SK-N-SH (cell line): ENCODE results near the gene CCDC141.

Experiments
- CTCF ChIP-seq: fragments of 200-600 bp; sonication (generic); IDR thresholded peaks from 2 replicates; pipeline ENCODE4 v1.6.1; 2017; ENCODE audit warnings: antibody characterized with exemption, mild to moderate bottlenecking, moderate library complexity
- EZH2phosphoT487 ChIP-seq: fragments of 200-600 bp; sonication (generic); IDR thresholded peaks from 2 replicates; pipeline ENCODE4 v1.6.1; 2017; ENCODE audit warnings: low read depth, mixed run types, mild to moderate bottlenecking, antibody characterized with exemption, moderate library complexity, borderline replicate concordance
- IRF3 ChIP-seq: fragments of 150-350 bp; IDR thresholded peaks from 2 replicates; pipeline ENCODE4 v1.6.1; 2016; ENCODE audit warnings: mild to moderate bottlenecking, low read depth, low read length

GRCh38 chr2:179068991-179069643, 19.2 kb upstream of the CCDC141 start:
- no peak for TF ChIP-seq CTCF
- no peak for TF ChIP-seq EZH2phosphoT487
- no peak for TF ChIP-seq IRF3
